Measurements from ENCODE around the gene FBXO27. TPM values are rescaled to one million over a fixed set of nuclear protein-coding genes. Genes with fewer than 3 reads are reported as not detected.

The FBXO27 gene
- total and polyA plus RNA-seq, 2 of the 4 experiments (the other 2 are of a cell fraction), result 0.18 to 0.50 TPM

DNA sequence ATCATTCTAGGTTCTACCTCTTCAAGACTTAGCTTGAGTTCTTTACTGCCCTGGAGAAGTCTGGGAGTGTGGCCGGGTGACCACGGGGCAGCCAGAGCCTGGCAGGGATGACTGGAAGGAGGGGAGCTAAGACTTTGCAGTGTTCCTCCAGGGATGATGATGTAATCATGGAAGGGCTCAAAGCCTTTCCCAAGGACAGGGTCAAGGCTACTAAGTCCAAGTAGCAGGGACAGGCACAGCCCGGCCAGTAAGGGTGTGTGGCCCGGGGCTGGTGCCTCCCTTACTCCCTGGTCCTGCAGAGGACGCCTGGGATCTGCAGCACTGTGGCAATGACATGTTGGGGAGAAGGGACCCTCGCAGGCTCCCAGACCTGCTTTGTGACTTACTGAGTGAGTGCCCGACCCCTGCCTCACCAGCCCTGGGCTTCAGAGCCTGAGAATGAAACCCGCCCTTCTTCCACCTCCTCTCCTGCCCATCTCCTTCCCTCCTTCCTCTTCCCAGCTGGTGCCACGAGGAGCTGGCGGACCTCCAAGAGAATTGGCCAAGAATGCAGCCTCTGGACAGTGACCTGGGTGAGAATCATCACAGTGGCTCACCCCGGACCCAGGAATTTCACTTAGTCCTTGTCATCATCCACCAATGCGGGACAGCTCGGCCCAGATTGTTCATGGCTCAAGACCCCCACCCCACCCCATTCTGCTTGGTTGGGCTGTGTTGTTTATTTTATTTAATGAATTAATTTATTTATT is 41.2 kb downstream of the FBXO27 start:
- H2BK120ac ChIP-seq (ENCODE audit: low read depth, low read length), result no peak overlapping the region
- no peak overlapping the region for H2BK5ac ChIP-seq (ENCODE audit: low read depth, low read length, poor library complexity, severe bottlenecking)
- no peaks in the 10 kb centered on the region; the same call in 1 of the 2 replicates for H3K9me1 ChIP-seq (ENCODE audit: insufficient read depth, low read length)
- intact Hi-C loops (cut with micrococcal nuclease) (no loop called here), in situ Hi-C loops (cut with MboI; ENCODE audit: low sequenced_read_pairs) (no loop called here), dilution Hi-C loops (cut with HindIII; ENCODE audit: low sequenced_read_pairs, unreplicated experiment) (no loop called here)
- no peaks in the 10 kb centered on the region for H3K36me3 ChIP-seq (ENCODE audit: control insufficient read depth, insufficient read depth, low read length)
- H3K4me2 ChIP-seq (ENCODE audit: low read depth, low read length), result no peak overlapping the region
- H3K79me1 ChIP-seq (ENCODE audit: low read depth in 1 of 2, low read length in 2 of 2), result no peaks in the 10 kb centered on the region
- H3K4me3 ChIP-seq (ENCODE audit: insufficient read depth, low read depth, low read length), result no peak overlapping the region
- H2AFZ ChIP-seq (replicated peaks; ENCODE audit: low read length, poor library complexity), result no peak overlapping the region
- no peak overlapping the region for H3K4ac ChIP-seq (ENCODE audit: low read depth, low read length)
- H3K9ac ChIP-seq (ENCODE audit: low read depth, low read length), result no peak overlapping the region
- H3K9me3 ChIP-seq (ENCODE audit: control insufficient read depth, insufficient read depth, low read length), result no peaks in the 10 kb centered on the region
- no peak overlapping the region for H4K91ac ChIP-seq (ENCODE audit: insufficient read depth, low read depth, low read length)
- TF ChIP-seq, protein P1, sequence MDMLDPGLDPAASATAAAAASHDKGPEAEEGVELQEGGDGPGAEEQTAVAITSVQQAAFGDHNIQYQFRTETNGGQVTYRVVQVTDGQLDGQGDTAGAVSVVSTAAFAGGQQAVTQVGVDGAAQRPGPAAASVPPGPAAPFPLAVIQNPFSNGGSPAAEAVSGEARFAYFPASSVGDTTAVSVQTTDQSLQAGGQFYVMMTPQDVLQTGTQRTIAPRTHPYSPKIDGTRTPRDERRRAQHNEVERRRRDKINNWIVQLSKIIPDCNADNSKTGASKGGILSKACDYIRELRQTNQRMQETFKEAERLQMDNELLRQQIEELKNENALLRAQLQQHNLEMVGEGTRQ (IDR thresholded peaks at IDR 0.05; ENCODE audit: low read depth, low read length), result no peak
- TF ChIP-seq MXI1 (IDR thresholded peaks at IDR 0.05; ENCODE audit: borderline replicate concordance, low read depth, low read length) (no peak), MAZ (IDR thresholded peaks at IDR 0.05; ENCODE audit: borderline replicate concordance, low read depth, low read length) (no peak), SMC3 (IDR thresholded peaks at IDR 0.05; ENCODE audit: low read depth, low read length) (no peak), FOS (IDR thresholded peaks at IDR 0.05; ENCODE audit: low read depth, low read length) (no peak), POLR2A (IDR thresholded peaks at IDR 0.05; ENCODE audit: low read depth, low read length) (no peak), MAFK (IDR thresholded peaks at IDR 0.05; ENCODE audit: low read depth, low read length) (no peak), NFE2L2 (IDR thresholded peaks at IDR 0.05; ENCODE audit: low read depth, low read length) (no peak), CEBPB (IDR thresholded peaks at IDR 0.05; ENCODE audit: low read depth, low read length) (no peak), RAD21 (IDR thresholded peaks at IDR 0.05; ENCODE audit: low read length) (no peak), RFX5 (IDR thresholded peaks at IDR 0.05; ENCODE audit: low read depth, low read length) (no peak), RCOR1 (IDR thresholded peaks at IDR 0.05; ENCODE audit: insufficient replicate concordance, low read length) (no peak), CHD1 (IDR thresholded peaks at IDR 0.05; ENCODE audit: low read depth, low read length) (no peak)
- TF ChIP-seq, protein P2, sequence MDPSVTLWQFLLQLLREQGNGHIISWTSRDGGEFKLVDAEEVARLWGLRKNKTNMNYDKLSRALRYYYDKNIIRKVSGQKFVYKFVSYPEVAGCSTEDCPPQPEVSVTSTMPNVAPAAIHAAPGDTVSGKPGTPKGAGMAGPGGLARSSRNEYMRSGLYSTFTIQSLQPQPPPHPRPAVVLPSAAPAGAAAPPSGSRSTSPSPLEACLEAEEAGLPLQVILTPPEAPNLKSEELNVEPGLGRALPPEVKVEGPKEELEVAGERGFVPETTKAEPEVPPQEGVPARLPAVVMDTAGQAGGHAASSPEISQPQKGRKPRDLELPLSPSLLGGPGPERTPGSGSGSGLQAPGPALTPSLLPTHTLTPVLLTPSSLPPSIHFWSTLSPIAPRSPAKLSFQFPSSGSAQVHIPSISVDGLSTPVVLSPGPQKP (IDR thresholded peaks at IDR 0.05; ENCODE audit: borderline replicate concordance, low read depth, low read length), result no peak
- TF ChIP-seq, protein P3, sequence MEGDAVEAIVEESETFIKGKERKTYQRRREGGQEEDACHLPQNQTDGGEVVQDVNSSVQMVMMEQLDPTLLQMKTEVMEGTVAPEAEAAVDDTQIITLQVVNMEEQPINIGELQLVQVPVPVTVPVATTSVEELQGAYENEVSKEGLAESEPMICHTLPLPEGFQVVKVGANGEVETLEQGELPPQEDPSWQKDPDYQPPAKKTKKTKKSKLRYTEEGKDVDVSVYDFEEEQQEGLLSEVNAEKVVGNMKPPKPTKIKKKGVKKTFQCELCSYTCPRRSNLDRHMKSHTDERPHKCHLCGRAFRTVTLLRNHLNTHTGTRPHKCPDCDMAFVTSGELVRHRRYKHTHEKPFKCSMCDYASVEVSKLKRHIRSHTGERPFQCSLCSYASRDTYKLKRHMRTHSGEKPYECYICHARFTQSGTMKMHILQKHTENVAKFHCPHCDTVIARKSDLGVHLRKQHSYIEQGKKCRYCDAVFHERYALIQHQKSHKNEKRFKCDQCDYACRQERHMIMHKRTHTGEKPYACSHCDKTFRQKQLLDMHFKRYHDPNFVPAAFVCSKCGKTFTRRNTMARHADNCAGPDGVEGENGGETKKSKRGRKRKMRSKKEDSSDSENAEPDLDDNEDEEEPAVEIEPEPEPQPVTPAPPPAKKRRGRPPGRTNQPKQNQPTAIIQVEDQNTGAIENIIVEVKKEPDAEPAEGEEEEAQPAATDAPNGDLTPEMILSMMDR (conservative IDR thresholded peaks at IDR 0.05; ENCODE audit: low read depth, low read length), result no peak
- no peak overlapping the region for H3K14ac ChIP-seq (replicated peaks; ENCODE audit: low read depth, low read length)
- H2AK5ac ChIP-seq (ENCODE audit: low read depth, low read length), result no peak overlapping the region
- peaks cover 8% of the 10 kb centered on the region; the same call in 1 of the 2 replicates for H3K4me1 ChIP-seq (ENCODE audit: control insufficient read depth, insufficient read depth, low read length)
- no TSS peak for BruUV-seq (replicated peaks)
- ChIA-PET POLR2A (ENCODE audit: unreplicated experiment) (no interaction called here), CTCF (interaction anchor here (0.5 kb wide), 1 partner anchor 46 kb away, joined by 3 read pairs; no protein-coding TSS in a partner anchor)
- DNase-seq (no peak), ATAC-seq (ENCODE audit: low read depth) (0 out of 2 replicates have a peak, but pooled peaks have one; percentile 5)
- H4K5ac ChIP-seq (ENCODE audit: low read depth, low read length), result no peak overlapping the region
- H2BK15ac ChIP-seq (ENCODE audit: low read depth, low read length), result no peak overlapping the region
- no CpG with 5 or more reads among the region's 13 CpGs for WGBS, 2 experiments (ENCODE audit: extremely low coverage in 2 of 2, insufficient read length in 1 of 2)
- H2BK20ac ChIP-seq (ENCODE audit: low read depth, low read length), result no peak overlapping the region
- H2AK9ac ChIP-seq (replicated peaks; ENCODE audit: low read depth, low read length, poor library complexity), result no peak overlapping the region
- H4K8ac ChIP-seq (ENCODE audit: low read depth in 2 of 2, low read length in 2 of 2), result no peak overlapping the region
- no peak overlapping the region for H3K27ac ChIP-seq (ENCODE audit: insufficient read depth, low read length)
- no peaks in the 10 kb centered on the region; the same call in 1 of the 2 replicates for H4K20me1 ChIP-seq (ENCODE audit: insufficient read depth, low read length)
- no peaks in the 10 kb centered on the region for H3K27me3 ChIP-seq (ENCODE audit: control insufficient read depth, insufficient read depth, low read length)
- no peak overlapping the region for H3K18ac ChIP-seq (ENCODE audit: low read depth, low read length)
- H3K56ac ChIP-seq (ENCODE audit: extremely low read depth, insufficient read depth, low read length), result no peak overlapping the region
- H3K23ac ChIP-seq (ENCODE audit: low read depth, low read length), result no peak overlapping the region

Measured in IMR-90 (cell line).